Ectodermal cell (in vitro differentiated cells): ENCODE data around the gene OR2AG1.
"Not testable (repeated sequence)": the region's sequence is repeated elsewhere in the genome, so short reads cannot be mapped to it uniquely, and the experiment has no call there.

Experiments
- H3K27ac ChIP-seq: 2 replicates; pipeline ENCODE4 v1.7.0; 2013; ENCODE audit warnings: mild to moderate bottlenecking, low read depth, low read length; ENCODE audit not compliant: insufficient read depth, poor library complexity, severe bottlenecking
- H3K27me3 ChIP-seq: 2 replicates; pipeline ENCODE4 v1.7.0; 2013; ENCODE audit warnings: mild to moderate bottlenecking, low read length; ENCODE audit not compliant: insufficient read depth, control insufficient read depth, poor library complexity, severe bottlenecking
- H3K36me3 ChIP-seq: one replicate; pipeline ENCODE4 v1.7.0; 2013; ENCODE audit warnings: low read length; ENCODE audit not compliant: control insufficient read depth, insufficient read depth
- H3K4me1 ChIP-seq: one replicate; pipeline ENCODE4 v1.7.0; 2013; ENCODE audit warnings: low read length; ENCODE audit not compliant: control insufficient read depth, insufficient read depth
- H3K4me3 ChIP-seq: 2 replicates; pipeline ENCODE4 v1.7.0; 2013; ENCODE audit warnings: low read depth, low read length, control low read depth; ENCODE audit not compliant: insufficient read depth
- H3K9me3 ChIP-seq: 2 replicates; pipeline ENCODE4 v1.7.0; 2013; ENCODE audit warnings: mild to moderate bottlenecking, low read length, moderate library complexity; ENCODE audit not compliant: control insufficient read depth
- WGBS, 2 experiments: methylation state at CpG; one replicate each; pipeline ENCODE4 v1.1.7; 2013; ENCODE audit warnings: missing lambda C conversion rate in 2 of 2; 5-methylcytosine and 5-hydroxymethylcytosine counted together

Gene OR2AG1

GRCh38 chr11:6780829-6781228 is 2.0 kb upstream of the OR2AG1 start:
- H3K4me1 ChIP-seq = no peaks in the 10 kb centered on the region
- H3K27me3 ChIP-seq = no peaks in the 10 kb centered on the region
- H3K36me3 ChIP-seq = no peaks in the 10 kb centered on the region
- H3K9me3 ChIP-seq = no peaks in the 10 kb centered on the region
- H3K27ac ChIP-seq = no peak overlapping the region
- no peak overlapping the region for H3K4me3 ChIP-seq

- 94 to 100% methylated on average over 2 of the region's 2 CpGs for WGBS, 2 experiments
- Histone ChIP-seq H3K36me3 (no peaks in the 10 kb centered on the region), H3K4me1 (no peaks in the 10 kb centered on the region), H3K27ac (no peak overlapping the region), H3K4me3 (no peak overlapping the region), H3K9me3 (no peaks in the 10 kb centered on the region), H3K27me3 (no peaks in the 10 kb centered on the region)
Measured at GRCh38 chr11:6790546-6790945, 7.7 kb downstream of the OR2AG1 start.

GRCh38 chr11:6794639-6795038 is 11.8 kb downstream of the OR2AG1 start:
- Histone ChIP-seq H3K27me3 (no peaks in the 10 kb centered on the region), H3K27ac (no peak overlapping the region), H3K36me3 (no peaks in the 10 kb centered on the region), H3K4me1 (no peaks in the 10 kb centered on the region), H3K9me3 (no peaks in the 10 kb centered on the region), H3K4me3 (no peak overlapping the region)
- 93 to 95% methylated on average over 4 of the region's 4 CpGs for WGBS, 2 experiments

- no peak within 1 kb of the TSS for H3K27ac ChIP-seq
- no peak within 1 kb of the TSS for H3K4me3 ChIP-seq
- H3K36me3 ChIP-seq = no peaks in the 10 kb centered on the region
- WGBS, 2 experiments = 80 to 92% methylated on average over 1 of the region's 1 CpG
- H3K9me3 ChIP-seq = no peaks in the 10 kb centered on the region
- H3K27me3 ChIP-seq = no peaks in the 10 kb centered on the region
- H3K4me1 ChIP-seq = no peaks in the 10 kb centered on the region
Measured at GRCh38 chr11:6799402-6799801, 16.6 kb downstream of the OR2AG1 start, which contains the start of gene OR6A2. Gene OR6A2 (minus strand): TSS chr11:6799689. CDS start chr11:6795708, 3,981 bp downstream.

- not testable (repeated sequence) for H3K36me3 ChIP-seq, H3K4me3 ChIP-seq, H3K4me1 ChIP-seq, H3K27me3 ChIP-seq, H3K27ac ChIP-seq, H3K9me3 ChIP-seq
Measured at GRCh38 chr11:6801075-6801474, 18.3 kb downstream of the OR2AG1 start.

- Histone ChIP-seq H3K9me3 (no peaks in the 10 kb centered on the region), H3K36me3 (no peaks in the 10 kb centered on the region), H3K27me3 (no peaks in the 10 kb centered on the region), H3K4me1 (no peaks in the 10 kb centered on the region), H3K27ac (no peak overlapping the region), H3K4me3 (no peak overlapping the region)
- 23 to 30% methylated on average over 6 of the region's 6 CpGs for WGBS, 2 experiments
Measured at GRCh38 chr11:6812390-6813005, 29.7 kb downstream of the OR2AG1 start.

GRCh38 chr11:6813656-6814055 is 30.8 kb downstream of the OR2AG1 start:
- Histone ChIP-seq H3K9me3 (no peaks in the 10 kb centered on the region), H3K4me1 (no peaks in the 10 kb centered on the region), H3K4me3 (no peak overlapping the region), H3K27me3 (no peaks in the 10 kb centered on the region), H3K36me3 (no peaks in the 10 kb centered on the region), H3K27ac (no peak overlapping the region)
- WGBS, 2 experiments = 68 to 78% methylated on average over 2 of the region's 2 CpGs

- H3K4me3 ChIP-seq = no peak overlapping the region
- H3K36me3 ChIP-seq = no peaks in the 10 kb centered on the region
- H3K9me3 ChIP-seq = no peaks in the 10 kb centered on the region
- no peaks in the 10 kb centered on the region for H3K4me1 ChIP-seq
- 23 to 44% methylated on average over 1 of the region's 1 CpG for WGBS, 2 experiments
- no peak overlapping the region for H3K27ac ChIP-seq
- H3K27me3 ChIP-seq = no peaks in the 10 kb centered on the region
Measured at GRCh38 chr11:6817694-6818093, 34.9 kb downstream of the OR2AG1 start.

- WGBS, 2 experiments = 96 to 97% methylated on average over 5 of the region's 5 CpGs
- H3K9me3 ChIP-seq = no peaks in the 10 kb centered on the region
- H3K4me1 ChIP-seq = no peaks in the 10 kb centered on the region
- no peak overlapping the region for H3K4me3 ChIP-seq
- no peak overlapping the region for H3K27ac ChIP-seq
- no peaks in the 10 kb centered on the region for H3K27me3 ChIP-seq
- no peaks in the 10 kb centered on the region for H3K36me3 ChIP-seq
Measured at GRCh38 chr11:6818967-6819366, 36.1 kb downstream of the OR2AG1 start.

GRCh38 chr11:6824136-6824823 is 41.5 kb downstream of the OR2AG1 start:
- Histone ChIP-seq H3K27ac (no peak overlapping the region), H3K9me3 (no peaks in the 10 kb centered on the region), H3K27me3 (no peaks in the 10 kb centered on the region), H3K4me1 (no peaks in the 10 kb centered on the region), H3K36me3 (no peaks in the 10 kb centered on the region), H3K4me3 (no peak overlapping the region)
- 90 to 91% methylated on average over 5 of the region's 5 CpGs for WGBS, 2 experiments
